ENCODE data around the gene NTRK2.

DNA sequence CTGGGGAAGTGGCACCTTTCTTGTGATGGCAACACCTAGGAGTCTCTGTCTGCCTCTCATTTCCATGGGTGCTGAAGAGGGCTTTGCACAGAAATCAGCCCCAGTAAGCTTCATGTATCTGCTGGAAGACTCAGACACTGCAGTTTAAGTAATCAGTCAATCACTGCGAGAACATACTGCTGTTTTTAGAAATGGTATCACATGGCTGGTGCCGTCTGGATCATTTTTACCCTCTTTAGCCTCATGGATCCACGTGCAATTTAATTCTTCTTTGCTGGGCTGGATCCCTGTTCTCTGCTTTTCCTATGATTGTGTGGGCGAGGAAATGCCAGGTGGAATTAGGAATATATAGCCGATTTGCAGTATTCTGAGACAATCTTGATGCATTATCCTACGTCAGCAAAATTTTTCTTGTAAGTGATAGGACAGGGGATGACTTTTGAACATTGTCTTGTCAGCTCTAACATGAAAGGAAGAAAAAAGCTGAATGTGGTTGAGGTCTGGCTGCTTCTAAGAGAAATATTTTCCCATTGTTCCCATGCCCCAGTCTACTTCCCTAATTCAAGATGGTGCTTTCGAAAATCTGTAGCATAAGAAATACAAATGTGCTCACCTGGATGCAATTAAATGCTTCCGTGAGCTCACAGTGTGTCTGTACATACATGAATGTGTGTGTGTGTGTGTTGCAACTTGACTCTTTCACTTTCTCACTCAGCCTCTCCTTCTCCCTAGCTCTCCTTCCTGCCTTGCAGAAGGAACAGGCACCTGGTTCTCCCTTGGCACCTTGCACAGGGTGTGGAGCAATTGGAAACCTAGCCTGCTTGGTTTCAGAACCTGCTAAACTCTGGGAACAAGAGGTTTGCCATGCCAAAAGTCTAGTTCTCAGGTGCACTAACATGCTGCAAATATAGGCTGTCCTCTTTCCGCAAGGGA lies 281.6 kb downstream of the NTRK2 start:
- no peak for TF ChIP-seq CTCF (IDR thresholded peaks at IDR 0.05)
- no peak for TF ChIP-seq POLR2A (IDR thresholded peaks at IDR 0.05)
